ENCODE data around the gene REC114. TPM values are rescaled to one million over a fixed set of nuclear protein-coding genes. Genes with fewer than 3 reads are reported as not detected.
A peak's percentile ranks its signal among the peaks of the same experiment; 100 is the strongest.

The REC114 gene
- total and polyA plus RNA-seq, 2 experiments from 2014 or later, result not detected

DNA sequence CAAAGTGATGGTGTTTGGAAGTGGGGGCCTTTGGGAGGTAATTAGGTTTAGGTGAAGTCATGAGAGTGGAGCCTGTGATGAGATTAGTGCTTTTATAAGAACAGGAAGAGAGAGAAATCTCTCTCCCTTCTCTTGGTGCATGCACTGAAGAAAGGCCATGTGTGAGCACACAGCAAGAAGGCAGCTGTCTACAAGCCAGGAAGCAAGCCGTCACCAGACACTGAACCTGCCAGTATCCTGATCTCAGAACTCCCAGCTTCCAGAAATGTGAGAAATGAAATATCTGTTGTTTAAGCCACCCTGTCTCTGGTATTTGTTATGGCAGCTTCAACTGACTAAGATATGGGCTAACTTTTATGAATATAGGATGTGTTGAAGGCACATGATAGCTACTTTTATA, 72.6 kb downstream of the REC114 start:
- Mint-ChIP-seq H3K4me3 (no peak overlapping the region), H3K27me3 (ENCODE audit: insufficient read depth, low read depth, poor library complexity) (no peaks in the 10 kb centered on the region), H3K27ac (no peak overlapping the region), H3K36me3 (ENCODE audit: low read depth) (peaks cover 5% of the 10 kb centered on the region; the same call in 1 of the 3 replicates), H3K4me1 (peaks cover 26% of the 10 kb centered on the region), H3K9me3 (no peaks in the 10 kb centered on the region; the same call in 2 of the 3 replicates)
- Histone ChIP-seq H3K4me3 (no peak overlapping the region), H3K27ac (ENCODE audit: low read depth) (no peak overlapping the region), H3K79me2 (replicated peaks; ENCODE audit: insufficient read depth) (no peaks in the 10 kb centered on the region), H3K9me2 (ENCODE audit: insufficient read depth) (no peaks in the 10 kb centered on the region), H3K4me1 (ENCODE audit: insufficient read depth) (peaks cover 32% of the 10 kb centered on the region), H3K27me3 (ENCODE audit: insufficient read depth) (no peaks in the 10 kb centered on the region), H3K4me2 (no peak overlapping the region), H4K20me1 (replicated peaks; ENCODE audit: insufficient read depth) (no peaks in the 10 kb centered on the region), H3K36me3 (ENCODE audit: insufficient read depth) (no peaks in the 10 kb centered on the region), H2AFZ (peak overlapping the region; percentile 24; the same call in 1 of the 2 replicates), H3F3A (replicated peaks; ENCODE audit: low read depth) (no peaks in the 10 kb centered on the region)
- DNase-seq (ENCODE audit: low spot score) (no peak), ATAC-seq (no peak)
- TF ChIP-seq STAT1 (IDR thresholded peaks at IDR 0.05; ENCODE audit: unreplicated experiment), result no peak
- TF ChIP-seq, protein P1, sequence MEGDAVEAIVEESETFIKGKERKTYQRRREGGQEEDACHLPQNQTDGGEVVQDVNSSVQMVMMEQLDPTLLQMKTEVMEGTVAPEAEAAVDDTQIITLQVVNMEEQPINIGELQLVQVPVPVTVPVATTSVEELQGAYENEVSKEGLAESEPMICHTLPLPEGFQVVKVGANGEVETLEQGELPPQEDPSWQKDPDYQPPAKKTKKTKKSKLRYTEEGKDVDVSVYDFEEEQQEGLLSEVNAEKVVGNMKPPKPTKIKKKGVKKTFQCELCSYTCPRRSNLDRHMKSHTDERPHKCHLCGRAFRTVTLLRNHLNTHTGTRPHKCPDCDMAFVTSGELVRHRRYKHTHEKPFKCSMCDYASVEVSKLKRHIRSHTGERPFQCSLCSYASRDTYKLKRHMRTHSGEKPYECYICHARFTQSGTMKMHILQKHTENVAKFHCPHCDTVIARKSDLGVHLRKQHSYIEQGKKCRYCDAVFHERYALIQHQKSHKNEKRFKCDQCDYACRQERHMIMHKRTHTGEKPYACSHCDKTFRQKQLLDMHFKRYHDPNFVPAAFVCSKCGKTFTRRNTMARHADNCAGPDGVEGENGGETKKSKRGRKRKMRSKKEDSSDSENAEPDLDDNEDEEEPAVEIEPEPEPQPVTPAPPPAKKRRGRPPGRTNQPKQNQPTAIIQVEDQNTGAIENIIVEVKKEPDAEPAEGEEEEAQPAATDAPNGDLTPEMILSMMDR (conservative IDR thresholded peaks at IDR 0.05; ENCODE audit: low read depth in 2 of 2), result no peak
- TF ChIP-seq EZH2 (IDR thresholded peaks at IDR 0.05; ENCODE audit: low read depth, unreplicated experiment), result no peak
- no peak for TF ChIP-seq POLR2AphosphoS5 (IDR thresholded peaks at IDR 0.05; ENCODE audit: low read depth)
- no peak for TF ChIP-seq EZH2phosphoT487 (IDR thresholded peaks at IDR 0.05; ENCODE audit: unreplicated experiment)
- no peak for TF ChIP-seq ZNF114 (CRISPR knock-in tag; IDR thresholded peaks at IDR 0.05)
- TF ChIP-seq, protein P2, sequence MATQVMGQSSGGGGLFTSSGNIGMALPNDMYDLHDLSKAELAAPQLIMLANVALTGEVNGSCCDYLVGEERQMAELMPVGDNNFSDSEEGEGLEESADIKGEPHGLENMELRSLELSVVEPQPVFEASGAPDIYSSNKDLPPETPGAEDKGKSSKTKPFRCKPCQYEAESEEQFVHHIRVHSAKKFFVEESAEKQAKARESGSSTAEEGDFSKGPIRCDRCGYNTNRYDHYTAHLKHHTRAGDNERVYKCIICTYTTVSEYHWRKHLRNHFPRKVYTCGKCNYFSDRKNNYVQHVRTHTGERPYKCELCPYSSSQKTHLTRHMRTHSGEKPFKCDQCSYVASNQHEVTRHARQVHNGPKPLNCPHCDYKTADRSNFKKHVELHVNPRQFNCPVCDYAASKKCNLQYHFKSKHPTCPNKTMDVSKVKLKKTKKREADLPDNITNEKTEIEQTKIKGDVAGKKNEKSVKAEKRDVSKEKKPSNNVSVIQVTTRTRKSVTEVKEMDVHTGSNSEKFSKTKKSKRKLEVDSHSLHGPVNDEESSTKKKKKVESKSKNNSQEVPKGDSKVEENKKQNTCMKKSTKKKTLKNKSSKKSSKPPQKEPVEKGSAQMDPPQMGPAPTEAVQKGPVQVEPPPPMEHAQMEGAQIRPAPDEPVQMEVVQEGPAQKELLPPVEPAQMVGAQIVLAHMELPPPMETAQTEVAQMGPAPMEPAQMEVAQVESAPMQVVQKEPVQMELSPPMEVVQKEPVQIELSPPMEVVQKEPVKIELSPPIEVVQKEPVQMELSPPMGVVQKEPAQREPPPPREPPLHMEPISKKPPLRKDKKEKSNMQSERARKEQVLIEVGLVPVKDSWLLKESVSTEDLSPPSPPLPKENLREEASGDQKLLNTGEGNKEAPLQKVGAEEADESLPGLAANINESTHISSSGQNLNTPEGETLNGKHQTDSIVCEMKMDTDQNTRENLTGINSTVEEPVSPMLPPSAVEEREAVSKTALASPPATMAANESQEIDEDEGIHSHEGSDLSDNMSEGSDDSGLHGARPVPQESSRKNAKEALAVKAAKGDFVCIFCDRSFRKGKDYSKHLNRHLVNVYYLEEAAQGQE (IDR thresholded peaks at IDR 0.05; ENCODE audit: unreplicated experiment), result no peak
- TF ChIP-seq, protein P3, sequence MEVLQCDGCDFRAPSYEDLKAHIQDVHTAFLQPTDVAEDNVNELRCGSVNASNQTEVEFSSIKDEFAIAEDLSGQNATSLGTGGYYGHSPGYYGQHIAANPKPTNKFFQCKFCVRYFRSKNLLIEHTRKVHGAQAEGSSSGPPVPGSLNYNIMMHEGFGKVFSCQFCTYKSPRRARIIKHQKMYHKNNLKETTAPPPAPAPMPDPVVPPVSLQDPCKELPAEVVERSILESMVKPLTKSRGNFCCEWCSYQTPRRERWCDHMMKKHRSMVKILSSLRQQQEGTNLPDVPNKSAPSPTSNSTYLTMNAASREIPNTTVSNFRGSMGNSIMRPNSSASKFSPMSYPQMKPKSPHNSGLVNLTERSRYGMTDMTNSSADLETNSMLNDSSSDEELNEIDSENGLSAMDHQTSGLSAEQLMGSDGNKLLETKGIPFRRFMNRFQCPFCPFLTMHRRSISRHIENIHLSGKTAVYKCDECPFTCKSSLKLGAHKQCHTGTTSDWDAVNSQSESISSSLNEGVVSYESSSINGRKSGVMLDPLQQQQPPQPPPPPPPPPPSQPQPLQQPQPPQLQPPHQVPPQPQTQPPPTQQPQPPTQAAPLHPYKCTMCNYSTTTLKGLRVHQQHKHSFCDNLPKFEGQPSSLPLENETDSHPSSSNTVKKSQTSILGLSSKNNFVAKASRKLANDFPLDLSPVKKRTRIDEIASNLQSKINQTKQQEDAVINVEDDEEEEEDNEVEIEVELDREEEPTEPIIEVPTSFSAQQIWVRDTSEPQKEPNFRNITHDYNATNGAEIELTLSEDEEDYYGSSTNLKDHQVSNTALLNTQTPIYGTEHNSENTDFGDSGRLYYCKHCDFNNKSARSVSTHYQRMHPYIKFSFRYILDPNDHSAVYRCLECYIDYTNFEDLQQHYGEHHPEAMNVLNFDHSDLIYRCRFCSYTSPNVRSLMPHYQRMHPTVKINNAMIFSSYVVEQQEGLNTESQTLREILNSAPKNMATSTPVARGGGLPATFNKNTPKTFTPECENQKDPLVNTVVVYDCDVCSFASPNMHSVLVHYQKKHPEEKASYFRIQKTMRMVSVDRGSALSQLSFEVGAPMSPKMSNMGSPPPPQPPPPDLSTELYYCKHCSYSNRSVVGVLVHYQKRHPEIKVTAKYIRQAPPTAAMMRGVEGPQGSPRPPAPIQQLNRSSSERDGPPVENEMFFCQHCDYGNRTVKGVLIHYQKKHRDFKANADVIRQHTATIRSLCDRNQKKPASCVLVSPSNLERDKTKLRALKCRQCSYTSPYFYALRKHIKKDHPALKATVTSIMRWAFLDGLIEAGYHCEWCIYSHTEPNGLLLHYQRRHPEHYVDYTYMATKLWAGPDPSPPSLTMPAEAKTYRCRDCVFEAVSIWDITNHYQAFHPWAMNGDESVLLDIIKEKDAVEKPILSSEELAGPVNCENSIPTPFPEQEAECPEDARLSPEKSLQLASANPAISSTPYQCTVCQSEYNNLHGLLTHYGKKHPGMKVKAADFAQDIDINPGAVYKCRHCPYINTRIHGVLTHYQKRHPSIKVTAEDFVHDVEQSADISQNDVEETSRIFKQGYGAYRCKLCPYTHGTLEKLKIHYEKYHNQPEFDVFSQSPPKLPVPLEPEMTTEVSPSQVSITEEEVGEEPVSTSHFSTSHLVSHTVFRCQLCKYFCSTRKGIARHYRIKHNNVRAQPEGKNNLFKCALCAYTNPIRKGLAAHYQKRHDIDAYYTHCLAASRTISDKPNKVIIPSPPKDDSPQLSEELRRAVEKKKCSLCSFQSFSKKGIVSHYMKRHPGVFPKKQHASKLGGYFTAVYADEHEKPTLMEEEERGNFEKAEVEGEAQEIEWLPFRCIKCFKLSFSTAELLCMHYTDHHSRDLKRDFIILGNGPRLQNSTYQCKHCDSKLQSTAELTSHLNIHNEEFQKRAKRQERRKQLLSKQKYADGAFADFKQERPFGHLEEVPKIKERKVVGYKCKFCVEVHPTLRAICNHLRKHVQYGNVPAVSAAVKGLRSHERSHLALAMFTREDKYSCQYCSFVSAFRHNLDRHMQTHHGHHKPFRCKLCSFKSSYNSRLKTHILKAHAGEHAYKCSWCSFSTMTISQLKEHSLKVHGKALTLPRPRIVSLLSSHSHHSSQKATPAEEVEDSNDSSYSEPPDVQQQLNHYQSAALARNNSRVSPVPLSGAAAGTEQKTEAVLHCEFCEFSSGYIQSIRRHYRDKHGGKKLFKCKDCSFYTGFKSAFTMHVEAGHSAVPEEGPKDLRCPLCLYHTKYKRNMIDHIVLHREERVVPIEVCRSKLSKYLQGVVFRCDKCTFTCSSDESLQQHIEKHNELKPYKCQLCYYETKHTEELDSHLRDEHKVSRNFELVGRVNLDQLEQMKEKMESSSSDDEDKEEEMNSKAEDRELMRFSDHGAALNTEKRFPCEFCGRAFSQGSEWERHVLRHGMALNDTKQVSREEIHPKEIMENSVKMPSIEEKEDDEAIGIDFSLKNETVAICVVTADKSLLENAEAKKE (CRISPR knock-in tag; IDR thresholded peaks at IDR 0.05), result no peak
- TF ChIP-seq CREB1 (CRISPR knock-in tag; IDR thresholded peaks at IDR 0.05; ENCODE audit: low read depth), result no peak
- TF ChIP-seq, protein P4, sequence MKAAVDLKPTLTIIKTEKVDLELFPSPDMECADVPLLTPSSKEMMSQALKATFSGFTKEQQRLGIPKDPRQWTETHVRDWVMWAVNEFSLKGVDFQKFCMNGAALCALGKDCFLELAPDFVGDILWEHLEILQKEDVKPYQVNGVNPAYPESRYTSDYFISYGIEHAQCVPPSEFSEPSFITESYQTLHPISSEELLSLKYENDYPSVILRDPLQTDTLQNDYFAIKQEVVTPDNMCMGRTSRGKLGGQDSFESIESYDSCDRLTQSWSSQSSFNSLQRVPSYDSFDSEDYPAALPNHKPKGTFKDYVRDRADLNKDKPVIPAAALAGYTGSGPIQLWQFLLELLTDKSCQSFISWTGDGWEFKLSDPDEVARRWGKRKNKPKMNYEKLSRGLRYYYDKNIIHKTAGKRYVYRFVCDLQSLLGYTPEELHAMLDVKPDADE (IDR thresholded peaks at IDR 0.05), result no peak
- TF ChIP-seq ZNF331 (CRISPR knock-in tag; IDR thresholded peaks at IDR 0.05; ENCODE audit: low read depth), result no peak
- no peak for TF ChIP-seq JUNB (IDR thresholded peaks at IDR 0.05; ENCODE audit: unreplicated experiment)
- TF ChIP-seq NANOG (IDR thresholded peaks at IDR 0.05; ENCODE audit: borderline replicate concordance), result no peak
